ENCODE results near the gene ZNF43.
"Not testable (repeated sequence)": the region's sequence is repeated elsewhere in the genome, so short reads cannot be mapped to it uniquely, and the experiment has no call there.

Gene ZNF43

DNA sequence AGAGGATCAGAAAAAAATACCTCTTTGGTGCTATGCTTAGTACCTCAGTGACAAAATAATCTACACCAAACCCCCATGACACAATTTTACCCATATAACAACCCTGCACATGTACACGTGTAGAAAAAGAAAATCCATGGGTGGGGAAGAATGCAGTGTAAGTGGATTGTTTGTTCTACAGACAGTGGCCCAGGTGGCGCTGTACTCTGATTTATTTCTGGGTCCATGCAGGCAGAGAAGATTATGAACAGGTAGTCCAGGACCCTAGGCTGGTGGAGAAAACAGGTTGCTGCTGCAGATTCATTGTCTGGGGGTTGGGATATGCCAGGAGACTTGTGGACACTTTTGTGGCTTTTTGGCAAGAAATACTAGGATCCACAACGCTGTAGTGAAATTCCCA, 77.7 kb downstream of the ZNF43 start:
- no peak for DNase-seq (ENCODE audit: insufficient read length, low spot score)
- no peak for FAIRE-seq
- TF ChIP-seq POLR2AphosphoS5 (IDR thresholded peaks at IDR 0.05; ENCODE audit: low read depth, low read length) = no peak
- no peak for TF ChIP-seq TAF1 (IDR thresholded peaks at IDR 0.05; ENCODE audit: low read depth, low read length)
- TF ChIP-seq POLR2A (IDR thresholded peaks at IDR 0.05; ENCODE audit: low read depth, low read length) = no peak
- TF ChIP-seq SPI1 (IDR thresholded peaks at IDR 0.05; ENCODE audit: low read depth, low read length) = no peak
- no peak for TF ChIP-seq PAX5 (IDR thresholded peaks at IDR 0.05; ENCODE audit: insufficient read depth, low read length, severe bottlenecking)
- no peak for TF ChIP-seq POU2F2 (IDR thresholded peaks at IDR 0.05; ENCODE audit: low read depth, low read length)

DNA sequence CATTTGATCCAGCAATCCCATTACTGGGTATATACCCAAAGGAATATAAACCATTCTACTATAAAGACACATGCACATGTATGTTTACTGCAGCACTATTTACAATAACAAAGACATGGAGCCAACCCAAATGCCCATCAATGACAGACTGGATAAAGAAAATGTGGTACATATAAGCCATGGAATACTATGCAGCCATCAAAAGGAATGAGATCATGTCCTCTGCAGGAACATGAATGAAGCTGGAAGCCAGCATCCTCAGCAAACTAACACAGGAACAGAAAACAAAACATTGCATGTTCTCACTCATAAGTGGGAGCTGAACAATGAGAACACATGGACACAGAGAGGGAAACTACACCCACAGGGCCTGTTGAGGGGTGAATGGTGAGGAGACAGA, 80.4 kb downstream of the ZNF43 start:
- not testable (repeated sequence) for FAIRE-seq; DNase-seq (ENCODE audit: insufficient read length, low spot score)
